ENCODE results near the gene LRIT2.

The LRIT2 gene

GRCh38 chr10:84225427-84226173 is at the start of gene LRIT2:
Gene LRIT2, minus strand, starts transcription at chr10:84225544. Its CDS starts 24 bp downstream, at chr10:84225520.
- Histone ChIP-seq H3K9me3 (ENCODE audit: insufficient read depth, low read length) (no peaks in the 10 kb centered on the region), H4K20me1 (ENCODE audit: insufficient read depth, low read length) (no peaks in the 10 kb centered on the region), H3K79me2 (ENCODE audit: low read length) (no peaks in the 10 kb centered on the region), H3K4me3 (ENCODE audit: low read length) (no peak within 1 kb of the TSS), H2AFZ (ENCODE audit: low read depth, low read length) (no peak within 1 kb of the TSS), H3K27me3 (ENCODE audit: low read depth, low read length) (peaks cover 10% of the 10 kb centered on the region; the same call in 1 of the 2 replicates), H3K36me3 (replicated peaks; ENCODE audit: low read depth, low read length) (no peaks in the 10 kb centered on the region), H3K27ac (ENCODE audit: low read length) (no peak within 1 kb of the TSS), H3K4me2 (ENCODE audit: low read length) (no peak within 1 kb of the TSS), H3K9ac (ENCODE audit: low read length) (no peak within 1 kb of the TSS), H3K4me1 (ENCODE audit: low read length) (no peaks in the 10 kb centered on the region)
- TF ChIP-seq EZH2phosphoT487 (IDR thresholded peaks at IDR 0.05; ENCODE audit: low read depth) (no peak), CTCF (IDR thresholded peaks at IDR 0.05; ENCODE audit: low read depth, low read length) (no peak)

- H3K36me3 ChIP-seq (replicated peaks; ENCODE audit: low read depth, low read length): no peaks in the 10 kb centered on the region
- H4K20me1 ChIP-seq (ENCODE audit: insufficient read depth, low read length): no peaks in the 10 kb centered on the region
- H3K79me2 ChIP-seq (ENCODE audit: low read length): no peaks in the 10 kb centered on the region
Observed at GRCh38 chr10:84270708-84271107, 45.4 kb upstream of the LRIT2 start.

GRCh38 chr10:84269773-84270172 is 44.4 kb upstream of the LRIT2 start:
- Histone ChIP-seq H4K20me1 (ENCODE audit: insufficient read depth, low read length) (no peaks in the 10 kb centered on the region), H3K27ac (ENCODE audit: low read length) (no peak overlapping the region)

More at GRCh38 chr10:84270708-84271107, 45.4 kb upstream of the LRIT2 start:
- Histone ChIP-seq H3K9ac (ENCODE audit: low read length) (no peak overlapping the region), H3K4me1 (ENCODE audit: low read length) (peaks cover 10% of the 10 kb centered on the region), H3K27me3 (ENCODE audit: low read depth, low read length) (peaks cover 22% of the 10 kb centered on the region), H3K9me3 (ENCODE audit: insufficient read depth, low read length) (no peaks in the 10 kb centered on the region), H3K4me2 (ENCODE audit: low read length) (no peak overlapping the region), H3K27ac (ENCODE audit: low read length) (no peak overlapping the region), H2AFZ (ENCODE audit: low read depth, low read length) (no peak overlapping the region), H3K4me3 (ENCODE audit: low read length) (no peak overlapping the region)
- TF ChIP-seq EZH2phosphoT487 (IDR thresholded peaks at IDR 0.05; ENCODE audit: low read depth) (no peak), CTCF (IDR thresholded peaks at IDR 0.05; ENCODE audit: low read depth, low read length) (no peak)

More at GRCh38 chr10:84269773-84270172, 44.4 kb upstream of the LRIT2 start:
- Histone ChIP-seq H3K9me3 (ENCODE audit: insufficient read depth, low read length) (no peaks in the 10 kb centered on the region), H3K4me3 (ENCODE audit: low read length) (no peak overlapping the region), H3K79me2 (ENCODE audit: low read length) (no peaks in the 10 kb centered on the region), H3K9ac (ENCODE audit: low read length) (no peak overlapping the region), H3K4me2 (ENCODE audit: low read length) (no peak overlapping the region), H3K4me1 (ENCODE audit: low read length) (peaks cover 13% of the 10 kb centered on the region), H3K36me3 (replicated peaks; ENCODE audit: low read depth, low read length) (no peaks in the 10 kb centered on the region), H3K27me3 (ENCODE audit: low read depth, low read length) (peaks cover 22% of the 10 kb centered on the region), H2AFZ (ENCODE audit: low read depth, low read length) (no peak overlapping the region)
- TF ChIP-seq EZH2phosphoT487 (IDR thresholded peaks at IDR 0.05; ENCODE audit: low read depth): no peak
- no peak for TF ChIP-seq CTCF (IDR thresholded peaks at IDR 0.05; ENCODE audit: low read depth, low read length)

All from OCI-LY3 (cell line).